GM18511 (cell line): ENCODE data around the gene DQX1.
A peak's percentile ranks its signal among the peaks of the same experiment; 100 is the strongest.

Experiments
- ATAC-seq: cut with Tn5 transposase; IDR thresholded peaks from one replicate; pipeline ENCODE4 v1.9.1; 2021; ENCODE audit warnings: mild to moderate bottlenecking, moderate library complexity; ENCODE audit not compliant: unreplicated experiment

The DQX1 gene

GRCh38 chr2:74512744-74513604, 13.1 kb downstream of the DQX1 start:
- no peak for ATAC-seq

GRCh38 chr2:74511104-74511989, 14.7 kb downstream of the DQX1 start:
- ATAC-seq = no peak

GRCh38 chr2:74510272-74510671, 15.8 kb downstream of the DQX1 start:
- no peak for ATAC-seq

GRCh38 chr2:74507926-74508520, 18.0 kb downstream of the DQX1 start:
- ATAC-seq = peak; percentile 16

GRCh38 chr2:74507145-74507925, 18.7 kb downstream of the DQX1 start, which contains the start of gene PCGF1:
PCGF1 (minus strand) TSS chr2:74507695; CDS start chr2:74507668, 27 bp downstream.
- peak; percentile 93 for ATAC-seq

GRCh38 chr2:74505448-74506246, 20.4 kb downstream of the DQX1 start:
- no peak for ATAC-seq

- ATAC-seq = no peak
These were observed 21.4 kb downstream of the DQX1 start for GRCh38 chr2:74504591-74504990.

GRCh38 chr2:74503506-74504475, 22.2 kb downstream of the DQX1 start:
- ATAC-seq = no peak

- ATAC-seq = peak; percentile 37
These were observed 23.1 kb downstream of the DQX1 start for GRCh38 chr2:74502720-74503505.

GRCh38 chr2:74502147-74502719, 23.8 kb downstream of the DQX1 start:
- no peak for ATAC-seq

- no peak for ATAC-seq
These were observed 24.5 kb downstream of the DQX1 start for GRCh38 chr2:74501335-74502071.

- ATAC-seq = no peak
These were observed 25.5 kb downstream of the DQX1 start for GRCh38 chr2:74500578-74500946.

GRCh38 chr2:74499940-74500577, 26.0 kb downstream of the DQX1 start:
- no peak for ATAC-seq

- ATAC-seq = no peak
These were observed 26.6 kb downstream of the DQX1 start, which contains the start of gene LBX2 for GRCh38 chr2:74499267-74499939. LBX2 (minus strand) TSS chr2:74499603; CDS start chr2:74499537, 66 bp downstream.

GRCh38 chr2:74498500-74499266, 27.3 kb downstream of the DQX1 start:
- ATAC-seq = no peak
